Measurements from ENCODE around the gene GALNT17. TPM values are rescaled to one million over a fixed set of nuclear protein-coding genes. Genes with fewer than 3 reads are reported as not detected.

The GALNT17 gene
- total RNA-seq, 1 experiment from 2014 or later, result not detected

DNA sequence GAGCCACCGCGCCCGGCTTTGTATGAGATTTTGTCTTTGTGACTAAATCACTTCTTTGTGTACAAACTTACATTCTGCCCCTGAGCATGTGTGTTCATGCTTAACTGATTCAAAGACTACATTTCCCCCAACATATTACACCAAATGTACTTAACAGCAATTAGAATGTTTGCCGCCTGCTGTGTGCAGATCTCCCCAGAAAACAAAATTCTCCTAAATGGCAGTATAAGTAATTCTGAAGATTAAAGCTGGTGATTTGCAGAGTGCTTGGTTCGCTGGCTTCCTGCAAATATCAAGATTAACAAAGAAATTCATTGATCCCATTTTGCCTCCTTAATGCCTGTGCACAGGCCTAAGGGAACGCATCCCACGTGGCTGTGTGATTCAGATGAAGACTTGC, 230.3 kb downstream of the GALNT17 start:
- no peak overlapping the region for H3K4me3 Mint-ChIP-seq (ENCODE audit: unreplicated experiment)
- intact Hi-C loops (cut with micrococcal nuclease), result no loop called here
- H3K4me1 Mint-ChIP-seq (ENCODE audit: insufficient read depth, unreplicated experiment), result no peaks in the 10 kb centered on the region
- ChIA-PET POLR2A (no interaction called here), CTCF (no interaction called here)
- H3K9me3 Mint-ChIP-seq (ENCODE audit: unreplicated experiment), result peaks cover 21% of the 10 kb centered on the region
- no peak overlapping the region for H3K27ac Mint-ChIP-seq (ENCODE audit: low read depth, unreplicated experiment)
- DNase-seq (ENCODE audit: unreplicated experiment), result no peak
- TF ChIP-seq, protein P1, sequence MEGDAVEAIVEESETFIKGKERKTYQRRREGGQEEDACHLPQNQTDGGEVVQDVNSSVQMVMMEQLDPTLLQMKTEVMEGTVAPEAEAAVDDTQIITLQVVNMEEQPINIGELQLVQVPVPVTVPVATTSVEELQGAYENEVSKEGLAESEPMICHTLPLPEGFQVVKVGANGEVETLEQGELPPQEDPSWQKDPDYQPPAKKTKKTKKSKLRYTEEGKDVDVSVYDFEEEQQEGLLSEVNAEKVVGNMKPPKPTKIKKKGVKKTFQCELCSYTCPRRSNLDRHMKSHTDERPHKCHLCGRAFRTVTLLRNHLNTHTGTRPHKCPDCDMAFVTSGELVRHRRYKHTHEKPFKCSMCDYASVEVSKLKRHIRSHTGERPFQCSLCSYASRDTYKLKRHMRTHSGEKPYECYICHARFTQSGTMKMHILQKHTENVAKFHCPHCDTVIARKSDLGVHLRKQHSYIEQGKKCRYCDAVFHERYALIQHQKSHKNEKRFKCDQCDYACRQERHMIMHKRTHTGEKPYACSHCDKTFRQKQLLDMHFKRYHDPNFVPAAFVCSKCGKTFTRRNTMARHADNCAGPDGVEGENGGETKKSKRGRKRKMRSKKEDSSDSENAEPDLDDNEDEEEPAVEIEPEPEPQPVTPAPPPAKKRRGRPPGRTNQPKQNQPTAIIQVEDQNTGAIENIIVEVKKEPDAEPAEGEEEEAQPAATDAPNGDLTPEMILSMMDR (IDR thresholded peaks at IDR 0.05; ENCODE audit: unreplicated experiment), result no peak
- no peaks in the 10 kb centered on the region for H3K36me3 Mint-ChIP-seq (ENCODE audit: insufficient read depth, unreplicated experiment)
- no TSS peak for BruUV-seq (replicated peaks)
- H3K27me3 Mint-ChIP-seq (ENCODE audit: insufficient read depth, unreplicated experiment), result no peaks in the 10 kb centered on the region

DNA sequence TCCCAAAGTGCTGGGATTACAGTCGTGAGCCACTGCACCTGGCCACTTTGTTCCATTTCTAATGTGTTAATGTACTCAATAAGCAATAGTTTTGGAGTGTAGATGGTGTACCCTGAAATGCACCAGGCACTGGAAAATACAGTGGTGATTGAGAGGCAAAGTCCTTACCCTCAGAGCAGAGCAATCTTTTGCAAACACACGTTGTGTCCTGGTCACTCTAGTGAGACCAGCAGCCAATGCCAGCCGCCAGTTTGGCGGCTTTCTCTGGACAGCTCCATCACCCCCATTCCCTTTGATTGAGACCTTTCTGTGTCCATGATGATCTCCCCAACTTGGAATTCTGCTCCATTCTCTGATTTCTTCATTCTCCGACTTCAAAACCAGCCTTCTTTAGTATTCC, 231.3 kb downstream of the GALNT17 start:
- Mint-ChIP-seq H3K27me3 (ENCODE audit: insufficient read depth, unreplicated experiment) (no peaks in the 10 kb centered on the region), H3K4me3 (ENCODE audit: unreplicated experiment) (no peak overlapping the region), H3K9me3 (ENCODE audit: unreplicated experiment) (peaks cover 15% of the 10 kb centered on the region), H3K4me1 (ENCODE audit: insufficient read depth, unreplicated experiment) (no peaks in the 10 kb centered on the region), H3K27ac (ENCODE audit: low read depth, unreplicated experiment) (no peak overlapping the region), H3K36me3 (ENCODE audit: insufficient read depth, unreplicated experiment) (no peaks in the 10 kb centered on the region)
- CTCF ChIA-PET, result no interaction called here
- intact Hi-C loops (cut with micrococcal nuclease), result no loop called here
- POLR2A ChIA-PET, result no interaction called here
- DNase-seq (ENCODE audit: unreplicated experiment), result no peak
- no TSS peak for BruUV-seq (replicated peaks)
- TF ChIP-seq, protein P1 (IDR thresholded peaks at IDR 0.05; ENCODE audit: unreplicated experiment), result no peak

DNA sequence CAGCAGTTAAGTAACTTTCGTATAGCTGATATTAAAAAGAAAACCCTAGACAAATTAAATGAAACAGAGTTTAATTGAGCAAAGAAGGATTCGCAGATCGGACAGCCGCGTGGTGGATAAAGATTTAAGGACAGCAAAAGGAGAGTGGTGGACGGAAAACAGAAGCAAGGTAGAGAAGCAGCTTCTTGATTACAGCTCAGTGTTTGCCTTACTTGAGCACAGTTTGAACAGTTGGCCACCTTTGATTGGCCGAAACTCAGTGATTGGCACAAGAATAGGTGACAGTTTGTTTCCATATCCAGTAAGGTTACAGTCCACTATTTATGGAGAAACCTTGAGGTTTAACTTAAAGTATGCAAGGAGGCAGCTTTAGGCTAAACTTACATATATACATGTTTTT, 231.7 kb downstream of the GALNT17 start:
- intact Hi-C loops (cut with micrococcal nuclease), result no loop called here
- peaks cover 15% of the 10 kb centered on the region for H3K9me3 Mint-ChIP-seq (ENCODE audit: unreplicated experiment)
- no peaks in the 10 kb centered on the region for H3K36me3 Mint-ChIP-seq (ENCODE audit: insufficient read depth, unreplicated experiment)
- no peak overlapping the region for H3K27ac Mint-ChIP-seq (ENCODE audit: low read depth, unreplicated experiment)
- no peak for DNase-seq (ENCODE audit: unreplicated experiment)
- H3K4me1 Mint-ChIP-seq (ENCODE audit: insufficient read depth, unreplicated experiment), result no peaks in the 10 kb centered on the region
- no peak overlapping the region for H3K4me3 Mint-ChIP-seq (ENCODE audit: unreplicated experiment)
- ChIA-PET CTCF (no interaction called here), POLR2A (no interaction called here)
- TF ChIP-seq, protein P1 (IDR thresholded peaks at IDR 0.05; ENCODE audit: unreplicated experiment), result no peak
- no TSS peak for BruUV-seq (replicated peaks)
- H3K27me3 Mint-ChIP-seq (ENCODE audit: insufficient read depth, unreplicated experiment), result no peaks in the 10 kb centered on the region

DNA sequence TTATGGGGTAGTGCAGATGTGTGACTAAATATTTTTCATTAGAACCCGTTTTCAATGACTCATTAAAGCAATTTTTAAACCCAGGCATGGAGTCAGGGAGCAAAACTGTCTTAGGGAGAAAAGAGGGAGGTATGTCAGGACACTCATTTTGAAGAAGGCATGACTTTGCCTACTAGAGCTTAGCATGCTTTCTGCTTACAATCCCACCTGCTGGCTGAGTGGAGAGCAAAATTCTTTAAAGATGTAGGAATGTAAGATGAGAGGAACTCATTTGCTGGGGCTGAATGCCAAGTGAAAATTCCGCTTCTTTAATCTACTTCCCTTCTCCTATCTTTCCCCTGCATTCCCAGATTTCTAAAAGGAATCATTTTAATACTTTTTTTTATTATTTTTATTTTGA, 232.6 kb downstream of the GALNT17 start:
- Mint-ChIP-seq H3K27ac (ENCODE audit: low read depth, unreplicated experiment) (no peak overlapping the region), H3K9me3 (ENCODE audit: unreplicated experiment) (peaks cover 15% of the 10 kb centered on the region), H3K36me3 (ENCODE audit: insufficient read depth, unreplicated experiment) (no peaks in the 10 kb centered on the region), H3K4me3 (ENCODE audit: unreplicated experiment) (no peak overlapping the region), H3K27me3 (ENCODE audit: insufficient read depth, unreplicated experiment) (no peaks in the 10 kb centered on the region), H3K4me1 (ENCODE audit: insufficient read depth, unreplicated experiment) (no peaks in the 10 kb centered on the region)
- intact Hi-C loops (cut with micrococcal nuclease), result no loop called here
- POLR2A ChIA-PET, result no interaction called here
- TF ChIP-seq, protein P1 (IDR thresholded peaks at IDR 0.05; ENCODE audit: unreplicated experiment), result no peak
- BruUV-seq (replicated peaks), result no TSS peak
- CTCF ChIA-PET, result no interaction called here
- DNase-seq (ENCODE audit: unreplicated experiment), result no peak

All from MCF 10A (cell line).